HPDE6-E6E7 (cell line): ENCODE results near the gene NDRG3.
"Not testable (repeated sequence)": the region's sequence is repeated elsewhere in the genome, so short reads cannot be mapped to it uniquely, and the experiment has no call there.

Experiments used
- DNase-seq: peaks from one replicate; pipeline ENCODE4 v3.0.0; 2011; ENCODE audit warnings: missing footprints; ENCODE audit errors: extremely low spot score

Gene NDRG3

GRCh38 chr20:36644032-36644705, 101.7 kb downstream of the NDRG3 start:
- DNase-seq = no peak

DNA sequence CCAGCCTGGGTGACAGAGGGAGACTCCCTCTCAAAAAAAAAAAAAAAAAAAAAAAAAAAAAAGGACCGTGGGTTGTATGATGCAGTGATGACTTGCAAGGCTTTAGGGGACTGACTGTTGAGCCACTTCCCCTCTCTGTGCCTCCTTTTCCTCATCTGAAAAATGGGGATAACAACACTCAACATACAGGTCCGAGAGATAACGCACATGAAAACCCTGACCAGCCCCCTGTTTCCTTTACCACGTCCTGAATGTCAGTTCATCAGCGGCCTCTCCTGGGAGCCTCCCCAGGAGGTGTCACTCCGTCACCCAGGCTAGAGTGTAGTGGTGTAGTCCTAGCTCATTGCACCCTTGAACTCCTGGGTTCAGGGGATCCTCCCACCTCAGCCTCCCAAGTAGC, 103.8 kb downstream of the NDRG3 start:
- no peak for DNase-seq

GRCh38 chr20:36641506-36641843, 104.4 kb downstream of the NDRG3 start:
- no peak for DNase-seq

GRCh38 chr20:36638876-36639400, 107.0 kb downstream of the NDRG3 start:
- not testable (repeated sequence) for DNase-seq

DNA sequence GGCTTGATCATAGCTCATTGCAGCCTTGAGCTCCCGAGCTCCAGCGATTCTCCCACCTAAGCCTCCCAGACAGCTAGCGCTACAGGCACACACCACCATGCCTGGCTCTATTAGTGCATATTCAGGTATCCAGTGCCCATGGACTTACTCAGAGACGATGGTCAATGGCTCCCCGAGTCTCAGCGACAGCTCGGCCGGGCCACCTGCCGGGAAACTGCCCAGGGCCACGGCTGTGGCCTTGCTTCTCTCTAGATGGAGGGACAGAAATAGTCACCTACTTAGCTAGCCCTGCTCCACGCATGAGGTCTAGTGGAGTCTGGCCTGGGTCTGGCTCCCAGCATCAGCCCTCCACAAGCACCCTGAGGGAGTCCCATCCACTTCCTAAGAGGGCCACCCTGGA, 111.5 kb downstream of the NDRG3 start:
- DNase-seq = no peak

DNA sequence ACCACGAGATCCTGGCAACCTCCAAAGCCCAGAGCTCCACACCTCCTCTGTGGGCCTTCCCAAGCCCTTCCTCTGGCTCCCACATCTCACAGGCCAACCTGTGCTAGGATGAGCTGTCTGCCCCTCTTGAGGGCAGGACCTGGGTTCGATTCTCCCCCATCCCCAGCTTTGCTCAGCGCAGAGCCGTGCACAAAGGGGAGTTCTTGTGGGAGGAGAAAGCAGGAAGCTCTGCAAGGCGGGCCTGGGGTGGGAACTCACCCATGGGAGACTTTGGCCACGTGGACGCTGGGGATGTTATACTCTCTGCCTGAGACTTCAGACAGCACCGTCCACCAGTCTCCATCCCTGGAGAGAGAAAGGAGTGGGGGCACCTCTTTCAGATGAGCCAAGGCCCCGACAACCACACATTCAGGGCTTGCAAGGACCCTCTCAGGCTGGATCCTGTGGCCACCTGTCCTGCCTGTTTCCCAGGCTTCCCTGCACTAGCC, 112.6 kb downstream of the NDRG3 start:
- DNase-seq = no peak

DNA sequence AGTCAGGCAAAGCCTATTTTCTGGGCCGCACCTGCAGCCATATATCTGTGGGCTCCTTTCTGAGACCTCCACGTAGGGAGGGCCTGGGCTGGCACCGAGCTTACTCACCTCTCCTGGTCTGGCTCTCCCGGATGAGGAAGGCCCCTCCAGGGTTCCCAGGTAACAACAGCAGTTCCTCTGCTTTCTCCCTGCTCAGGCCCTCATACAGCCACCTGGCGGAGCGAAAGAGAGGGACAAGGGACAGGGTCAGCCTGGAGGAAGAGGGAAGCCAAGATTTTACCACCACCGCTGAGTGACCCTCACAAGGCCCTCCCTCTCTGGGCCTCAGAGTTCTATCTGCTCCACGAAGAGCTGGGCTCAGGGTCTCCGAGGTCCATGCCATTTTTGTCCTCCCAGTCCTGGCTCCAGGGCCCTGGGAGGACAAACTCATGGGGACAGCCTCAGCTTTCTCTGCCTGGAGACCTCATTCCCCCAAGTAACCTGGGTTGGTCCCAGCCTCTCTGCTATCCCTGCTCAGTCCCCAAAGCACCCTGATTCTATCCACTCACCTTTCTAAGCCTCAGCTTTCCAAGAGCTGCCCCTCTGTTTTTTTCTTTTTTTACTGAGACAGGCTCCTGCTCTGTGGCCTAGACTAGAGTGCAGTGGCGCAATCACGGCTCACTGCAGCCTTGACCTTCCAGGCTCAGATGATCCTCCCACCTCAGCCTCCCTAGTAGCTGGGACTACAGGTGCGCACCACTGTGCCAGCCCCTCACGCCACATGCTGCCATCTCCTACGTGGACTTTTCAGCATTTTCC, 113.2 kb downstream of the NDRG3 start:
- no peak for DNase-seq

- DNase-seq = no peak
These were observed 113.8 kb downstream of the NDRG3 start for GRCh38 chr20:36632147-36632486.

DNA sequence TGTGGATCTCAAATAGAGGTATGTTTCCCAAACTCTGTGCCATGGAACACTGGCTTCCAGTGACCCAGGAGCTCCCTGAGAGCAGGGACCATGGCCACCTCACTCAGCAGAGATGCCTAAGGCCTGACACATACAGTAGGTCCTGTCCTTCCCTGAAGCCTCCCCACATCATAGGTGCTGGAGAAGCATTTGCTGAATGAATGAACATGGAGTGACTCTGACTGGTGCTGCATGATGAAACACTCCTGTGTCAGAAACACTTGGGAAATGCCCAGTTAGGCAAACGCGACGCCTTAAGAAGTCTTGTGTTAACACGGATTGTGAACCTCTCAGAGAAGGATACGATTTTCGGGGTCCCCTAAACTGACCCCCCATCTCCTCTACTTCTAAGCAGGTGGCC, 114.2 kb downstream of the NDRG3 start:
- DNase-seq = no peak

DNA sequence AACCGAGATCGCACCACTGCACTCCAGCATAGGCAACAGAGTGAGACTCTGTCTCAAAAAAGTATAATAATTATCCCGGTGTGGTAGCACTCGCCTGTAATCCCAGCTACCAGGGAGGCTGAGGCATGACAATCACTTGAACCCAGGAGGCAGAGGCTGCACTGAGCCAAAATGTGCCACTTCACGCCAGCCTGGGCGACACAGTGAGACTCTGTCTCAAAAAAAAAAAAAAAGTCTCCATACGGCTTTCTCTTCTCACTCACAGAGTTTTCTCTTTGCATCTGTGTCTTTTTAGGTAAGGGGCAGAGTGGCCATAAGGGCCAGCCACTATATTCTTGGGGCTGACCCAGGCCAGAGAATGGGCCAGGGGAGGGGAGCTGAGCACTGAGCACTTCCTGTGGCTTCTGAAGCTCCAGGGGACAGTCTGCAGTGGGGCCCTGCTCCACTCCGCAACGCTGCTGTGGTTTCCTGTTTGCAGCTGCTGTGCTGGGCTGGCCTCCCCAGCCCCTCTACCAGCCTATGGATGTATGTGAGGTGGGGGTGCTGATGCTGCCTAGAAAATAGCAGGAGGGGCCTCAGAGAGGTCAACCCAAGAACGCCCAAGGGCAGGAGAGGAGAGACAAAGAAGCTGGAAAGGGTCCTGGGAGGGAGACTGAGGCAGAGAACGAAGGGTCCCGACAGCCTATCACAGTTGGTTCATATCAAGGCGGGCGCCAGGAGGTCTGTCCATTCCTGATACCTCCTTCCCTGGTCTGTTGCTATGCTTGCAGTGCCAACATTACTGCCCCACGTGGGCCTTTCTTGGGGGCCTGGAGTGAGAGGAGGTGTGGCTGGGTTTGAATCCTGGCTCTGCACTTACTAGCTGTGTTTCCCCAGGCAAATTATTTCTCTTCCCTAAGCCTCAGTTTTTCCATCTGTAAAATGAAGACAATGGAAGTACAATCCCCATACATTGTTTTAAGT, 115.9 kb downstream of the NDRG3 start:
- no peak for DNase-seq

GRCh38 chr20:36628076-36628475, 117.8 kb downstream of the NDRG3 start:
- DNase-seq = no peak

DNA sequence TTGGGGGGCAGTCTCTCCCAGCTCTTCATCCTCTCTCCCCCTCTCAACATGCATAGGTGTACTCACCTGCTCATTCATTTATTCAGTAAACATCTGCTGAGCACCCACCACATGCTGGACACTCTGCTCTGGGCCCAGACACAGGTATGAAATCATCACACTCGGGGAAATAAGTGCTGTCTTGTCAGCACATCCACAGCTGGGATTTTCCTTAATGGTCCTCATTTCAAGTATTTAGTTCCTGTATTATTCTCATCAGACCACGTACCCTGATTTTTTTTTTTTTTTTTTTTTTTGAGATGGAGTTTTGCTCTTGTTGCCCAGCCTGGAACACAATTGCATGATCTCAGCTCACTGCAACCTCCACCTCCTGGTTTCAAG, 121.0 kb downstream of the NDRG3 start:
- no peak for DNase-seq

DNA sequence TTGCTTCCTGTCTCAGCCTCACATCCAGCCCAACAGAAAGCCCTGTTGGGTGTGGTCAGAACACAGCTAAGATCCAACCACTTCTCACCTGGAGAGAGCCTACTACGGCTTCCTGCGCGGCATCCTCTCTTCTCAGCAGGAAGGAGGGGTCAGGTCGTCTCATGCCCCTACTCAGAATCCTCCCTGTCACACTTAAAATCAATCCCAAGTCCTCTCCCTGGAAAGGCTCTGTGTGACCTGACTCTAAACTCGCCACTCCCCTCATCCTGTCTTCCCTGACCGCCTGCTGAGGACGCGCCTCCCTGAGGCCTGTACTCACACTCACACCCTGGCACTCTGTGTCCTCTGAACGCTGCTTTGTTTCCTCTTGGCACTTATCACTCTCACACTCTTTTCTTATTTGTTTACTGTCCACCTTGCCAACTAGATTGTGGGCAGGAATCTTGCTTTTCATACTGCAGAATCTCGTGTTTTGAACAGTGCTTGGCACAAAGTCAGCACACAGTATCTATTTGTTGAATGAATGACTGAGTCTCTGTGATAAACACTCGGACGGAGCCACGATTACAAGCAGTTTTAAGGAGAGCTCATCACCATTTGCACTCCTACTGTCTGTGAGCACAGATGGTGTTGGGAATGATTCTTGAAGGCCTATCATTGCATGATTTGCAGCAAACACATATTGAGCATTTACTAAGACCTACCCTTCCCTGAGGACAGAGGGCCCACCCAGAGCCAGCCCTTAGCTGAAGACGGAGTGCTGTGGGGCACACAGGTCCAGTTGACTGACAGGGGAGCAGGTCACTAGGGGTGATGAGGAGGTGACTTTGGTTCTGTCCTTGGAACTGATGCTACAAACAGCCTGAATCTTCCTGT, 121.6 kb downstream of the NDRG3 start:
- DNase-seq = no peak

DNA sequence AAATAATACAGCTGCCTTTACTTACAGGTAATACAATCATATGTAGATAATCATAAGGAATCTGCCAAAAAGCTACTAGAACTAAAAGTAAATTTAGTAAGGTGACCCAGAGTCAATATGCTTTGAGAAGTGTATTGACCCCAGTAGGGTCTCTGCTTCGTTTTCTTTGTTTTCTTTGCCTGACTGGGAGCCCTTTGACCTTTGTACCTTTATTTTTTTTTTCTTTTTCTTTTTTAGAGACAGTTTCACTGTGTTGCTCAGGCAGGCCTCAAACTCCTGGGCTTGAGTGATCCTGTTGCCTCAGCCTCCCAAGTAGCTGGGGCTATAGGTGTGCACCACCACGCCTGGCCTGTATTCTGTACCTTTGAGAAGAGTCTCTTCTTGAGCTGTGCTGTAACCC, 122.4 kb downstream of the NDRG3 start:
- no peak for DNase-seq

GRCh38 chr20:36620917-36621316, 125.0 kb downstream of the NDRG3 start:
- DNase-seq = no peak

DNA sequence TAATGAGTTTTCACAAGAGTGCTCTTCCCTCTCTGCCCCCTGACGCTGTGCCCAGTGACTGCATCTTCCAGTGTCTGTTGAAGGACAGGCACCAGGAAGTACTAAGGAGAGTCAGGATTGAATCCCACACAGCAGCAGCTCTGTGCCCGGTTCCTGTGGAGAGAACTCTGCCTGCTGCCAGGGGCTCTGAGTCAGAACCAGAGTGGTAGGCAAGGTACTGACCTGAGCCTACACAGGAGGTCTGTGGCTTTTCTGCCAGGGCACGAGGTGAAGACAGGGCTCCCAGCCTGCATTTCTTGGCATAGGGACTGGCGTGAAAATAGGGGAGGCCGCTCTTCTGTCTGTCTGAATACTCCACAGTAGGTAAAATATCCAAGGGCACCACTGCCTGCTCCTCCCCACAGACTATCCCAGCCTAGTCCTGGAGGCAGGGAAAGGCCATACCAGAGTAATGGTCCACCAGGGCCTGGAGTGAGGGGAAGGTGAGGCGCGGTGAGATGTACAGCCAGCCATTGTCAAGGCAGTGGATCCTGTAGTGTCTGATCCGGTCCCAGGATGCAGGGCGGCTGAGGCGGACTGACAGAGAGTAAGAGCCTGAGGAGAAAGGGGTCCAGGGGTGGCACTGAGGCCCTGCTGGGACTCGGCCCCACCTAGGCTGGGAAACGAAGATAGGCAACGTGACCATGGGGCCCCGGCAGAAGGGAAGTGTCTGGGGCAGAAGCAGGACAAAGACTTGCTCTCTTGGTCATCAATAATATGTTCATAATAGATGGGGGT, 130.9 kb downstream of the NDRG3 start:
- no peak for DNase-seq

DNA sequence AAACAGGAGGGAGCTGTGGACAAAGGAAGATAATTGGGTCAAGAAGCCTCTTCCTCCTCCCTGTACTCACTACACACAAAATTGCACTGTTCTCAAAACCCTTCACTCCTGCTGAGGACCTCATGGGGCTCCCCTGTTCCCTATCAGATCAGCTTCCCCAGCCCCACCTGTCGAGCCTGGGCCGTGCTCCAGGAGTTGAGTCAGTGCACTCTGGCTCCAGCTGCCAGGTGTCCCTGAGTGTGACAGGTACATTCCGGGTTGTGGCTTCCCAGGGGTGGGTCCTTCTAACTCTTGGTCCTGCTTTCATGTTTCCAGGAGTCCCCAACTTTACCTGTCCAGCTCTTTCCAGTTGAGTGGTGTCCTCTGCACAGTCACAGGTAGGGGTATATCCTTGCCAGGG, 131.9 kb downstream of the NDRG3 start:
- DNase-seq = no peak

GRCh38 chr20:36611625-36612024, 134.3 kb downstream of the NDRG3 start:
- DNase-seq = no peak

DNA sequence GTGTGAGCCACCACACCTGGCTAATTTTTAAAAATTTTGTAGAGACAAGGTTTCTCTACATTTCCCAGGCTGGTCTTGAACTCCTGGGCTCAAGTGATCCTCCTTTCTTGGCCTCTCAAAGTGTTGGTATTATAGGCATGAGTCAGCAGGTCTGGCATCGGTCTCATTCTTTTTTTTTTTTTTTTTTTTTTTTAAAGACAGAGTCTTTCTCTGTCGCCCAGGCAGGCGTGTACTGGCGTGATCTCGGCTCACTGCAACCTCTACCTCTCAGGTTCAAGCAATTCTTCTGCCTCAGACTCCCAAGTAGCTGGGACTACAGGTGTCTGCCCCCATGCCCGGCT, 137.5 kb downstream of the NDRG3 start:
- DNase-seq = not testable (repeated sequence)

GRCh38 chr20:36607586-36608387, 138.1 kb downstream of the NDRG3 start:
- peak; percentile 76 for DNase-seq
